SIG-M5 (cell line): ENCODE results near the gene HNRNPH1.
A peak's percentile ranks its signal among the peaks of the same experiment; 100 is the strongest.
"Not testable (repeated sequence)": the region's sequence is repeated elsewhere in the genome, so short reads cannot be mapped to it uniquely, and the experiment has no call there.

ENCODE experiments used
- DNase-seq: peaks from one replicate; lab custom pipeline; 2025; lab: John Stamatoyannopoulos, UW

Gene HNRNPH1

GRCh38 chr5:179623003-179623905 lies at the start of gene HNRNPH1:
TSS of gene HNRNPH1 (minus strand) at chr5:179623671. CDS start at chr5:179623133, 538 bp downstream.
- DNase-seq, result peak; percentile 96

- no peak for DNase-seq
Measured at GRCh38 chr5:179668391-179668790, 44.9 kb upstream of the HNRNPH1 start.

GRCh38 chr5:179661647-179662046 lies 38.2 kb upstream of the HNRNPH1 start:
- not testable (repeated sequence) for DNase-seq

GRCh38 chr5:179658179-179658856 lies 34.8 kb upstream of the HNRNPH1 start:
- DNase-seq, result not testable (repeated sequence)

GRCh38 chr5:179657302-179658178 lies 34.1 kb upstream of the HNRNPH1 start:
- not testable (repeated sequence) for DNase-seq

GRCh38 chr5:179653135-179653534 lies 29.7 kb upstream of the HNRNPH1 start:
- DNase-seq, result not testable (repeated sequence)

GRCh38 chr5:179650245-179650644 lies 26.8 kb upstream of the HNRNPH1 start:
- DNase-seq, result not testable (repeated sequence)

- DNase-seq, result not testable (repeated sequence)
Measured at GRCh38 chr5:179649166-179649703, 25.8 kb upstream of the HNRNPH1 start.

- no peak for DNase-seq
Measured at GRCh38 chr5:179648410-179648809, 24.9 kb upstream of the HNRNPH1 start.

- not testable (repeated sequence) for DNase-seq
Measured at GRCh38 chr5:179644766-179645165, 21.3 kb upstream of the HNRNPH1 start.

GRCh38 chr5:179643141-179643920 lies 19.9 kb upstream of the HNRNPH1 start:
- DNase-seq, result not testable (repeated sequence)

GRCh38 chr5:179642626-179643025 lies 19.2 kb upstream of the HNRNPH1 start:
- DNase-seq, result not testable (repeated sequence)

- not testable (repeated sequence) for DNase-seq
Measured at GRCh38 chr5:179641745-179642144, 18.3 kb upstream of the HNRNPH1 start.

- not testable (repeated sequence) for DNase-seq
Measured at GRCh38 chr5:179639296-179639695, 15.8 kb upstream of the HNRNPH1 start.

- not testable (repeated sequence) for DNase-seq
Measured at GRCh38 chr5:179634370-179635172, 11.1 kb upstream of the HNRNPH1 start.

GRCh38 chr5:179633501-179634369 lies 10.3 kb upstream of the HNRNPH1 start:
- DNase-seq, result not testable (repeated sequence)

- no peak for DNase-seq
Measured at GRCh38 chr5:179624841-179625271, 1.4 kb upstream of the HNRNPH1 start.

- peak; percentile 27 for DNase-seq
Measured at GRCh38 chr5:179623906-179624741, 653 bp upstream of the HNRNPH1 start.
